ENCODE results near the gene SLC7A7.
"Not testable (repeated sequence)": the region's sequence is repeated elsewhere in the genome, so short reads cannot be mapped to it uniquely, and the experiment has no call there.

Gene SLC7A7

DNA sequence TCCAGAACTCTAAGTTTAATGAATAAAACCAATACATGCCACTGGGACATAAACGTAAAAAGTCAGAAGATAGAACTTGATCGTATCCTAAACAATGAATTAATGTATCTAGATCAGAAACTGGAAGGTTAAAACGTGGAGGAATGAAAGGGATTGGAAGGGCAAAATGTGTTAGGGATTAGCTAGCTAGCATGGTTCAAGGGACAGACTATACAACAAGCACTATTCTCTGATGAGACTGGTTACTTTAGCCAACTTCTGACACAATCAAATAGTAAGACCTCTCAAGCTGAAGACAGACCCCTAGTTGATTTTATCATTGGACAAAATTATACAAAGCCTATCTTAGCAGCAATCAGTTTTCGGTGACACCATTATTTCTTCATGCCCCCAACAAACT, 67.5 kb downstream of the SLC7A7 start:
- no peak for DNase-seq

DNA sequence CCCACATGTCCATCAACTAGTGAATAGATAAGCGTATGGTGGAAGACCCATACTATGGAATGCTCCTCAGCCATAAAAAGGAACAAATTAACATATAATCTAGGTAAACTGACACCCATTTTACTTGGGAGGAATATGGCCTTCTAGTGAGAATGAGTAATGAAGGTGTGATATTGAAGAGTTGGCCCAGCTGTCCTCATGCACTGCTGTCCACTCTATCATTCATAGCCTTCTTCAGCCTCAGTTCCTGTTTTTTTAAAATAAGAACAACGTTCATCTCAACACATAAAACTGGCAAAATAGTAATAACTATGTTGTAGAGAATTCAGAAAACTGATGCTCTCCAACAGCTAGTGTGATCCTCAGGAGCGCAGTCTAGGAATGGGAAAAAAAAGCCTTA, 75.2 kb downstream of the SLC7A7 start:
- DNase-seq = no peak

DNA sequence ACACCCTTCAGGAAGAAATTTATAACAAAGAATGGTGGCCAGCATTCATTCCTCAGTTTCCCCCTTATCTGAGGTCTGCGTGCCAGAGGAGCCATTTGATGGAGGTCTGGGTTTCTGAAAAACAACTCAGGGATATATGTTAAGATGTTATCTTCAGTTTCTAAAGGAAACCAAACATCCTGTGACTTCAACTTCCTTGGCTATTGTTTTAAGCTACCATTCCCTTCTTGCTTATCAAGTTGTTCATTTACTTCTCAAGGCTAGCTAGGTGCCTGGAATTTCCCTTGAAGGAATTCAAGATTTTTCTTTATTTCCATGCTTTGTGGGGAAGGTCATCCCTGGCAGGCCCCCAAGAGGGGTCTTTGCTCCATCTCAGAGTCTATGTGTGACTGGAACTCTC, 75.8 kb downstream of the SLC7A7 start:
- DNase-seq = no peak

DNA sequence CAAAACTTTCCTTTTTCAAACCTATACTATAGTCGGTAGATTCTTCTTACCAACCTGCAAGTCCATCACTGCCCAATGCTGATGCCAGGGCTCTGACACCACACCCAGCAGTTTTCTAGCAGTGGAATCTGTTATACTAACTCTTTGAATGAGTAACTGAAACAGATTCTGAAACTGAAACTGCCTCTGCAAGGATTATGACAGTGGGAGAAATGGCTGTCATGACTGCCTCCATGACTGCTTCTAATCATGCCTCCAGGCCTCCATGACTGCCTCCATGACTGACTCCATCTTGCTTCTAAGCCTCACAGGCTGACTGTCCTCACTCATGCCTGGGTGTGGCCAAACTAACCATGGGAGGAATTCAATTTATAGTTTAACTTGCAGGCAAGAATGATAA, 78.2 kb downstream of the SLC7A7 start:
- DNase-seq = no peak

DNA sequence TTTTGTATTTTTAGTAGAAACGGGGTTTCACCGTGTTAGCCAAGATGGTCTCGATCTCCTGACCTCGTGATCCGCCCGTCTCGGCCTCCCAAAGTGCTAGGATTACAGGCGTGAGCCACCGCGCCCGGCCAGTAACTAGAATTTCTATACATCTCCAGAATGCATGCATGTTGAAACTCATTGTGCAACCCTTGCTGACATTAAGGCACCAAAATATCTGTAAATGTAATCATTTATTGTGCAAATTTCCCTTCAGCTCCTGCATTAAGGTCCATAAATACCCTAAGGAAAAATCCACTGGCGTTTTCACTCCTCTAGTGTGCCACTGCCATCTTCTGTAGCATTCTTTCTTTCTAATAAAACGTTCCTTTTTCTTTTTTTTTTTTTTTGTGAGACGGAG, 78.9 kb downstream of the SLC7A7 start:
- DNase-seq = not testable (repeated sequence)

DNA sequence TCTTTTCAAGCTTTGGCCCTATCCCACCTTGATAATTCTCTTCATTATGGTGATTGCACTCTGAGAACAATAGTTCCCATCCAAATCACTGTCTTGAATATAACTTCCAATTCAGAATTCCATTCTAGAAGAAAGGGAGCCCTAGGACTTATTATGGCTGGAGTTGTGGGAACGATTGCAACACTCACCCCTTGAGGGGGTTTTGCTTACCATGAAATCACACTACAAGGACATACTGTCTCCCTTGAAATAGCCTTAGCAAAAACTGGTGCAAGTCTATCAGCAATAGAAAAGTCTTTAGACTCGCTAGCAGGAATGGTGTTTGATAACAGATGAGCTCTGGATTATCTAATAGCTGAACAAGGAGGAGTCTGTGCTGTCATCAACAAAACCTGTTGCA, 80.1 kb downstream of the SLC7A7 start:
- DNase-seq = no peak

DNA sequence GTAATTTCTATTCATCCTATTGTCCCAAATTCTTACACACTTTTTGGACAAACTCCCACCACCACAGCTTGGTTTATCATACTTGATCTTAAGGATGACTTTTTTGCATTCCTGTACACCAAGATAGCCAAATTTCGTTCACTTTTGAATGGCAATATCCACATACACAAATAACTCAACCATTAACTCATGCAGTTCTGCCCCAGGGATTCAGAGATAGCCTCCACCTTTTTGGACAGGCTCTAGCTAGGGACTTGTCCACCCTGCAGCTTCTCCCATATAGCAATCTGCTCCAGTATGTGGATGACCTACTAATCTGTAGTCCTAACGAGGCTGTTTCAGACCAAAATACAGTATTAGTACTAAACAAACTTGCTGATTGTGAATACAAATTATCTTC, 81.4 kb downstream of the SLC7A7 start:
- no peak for DNase-seq

DNA sequence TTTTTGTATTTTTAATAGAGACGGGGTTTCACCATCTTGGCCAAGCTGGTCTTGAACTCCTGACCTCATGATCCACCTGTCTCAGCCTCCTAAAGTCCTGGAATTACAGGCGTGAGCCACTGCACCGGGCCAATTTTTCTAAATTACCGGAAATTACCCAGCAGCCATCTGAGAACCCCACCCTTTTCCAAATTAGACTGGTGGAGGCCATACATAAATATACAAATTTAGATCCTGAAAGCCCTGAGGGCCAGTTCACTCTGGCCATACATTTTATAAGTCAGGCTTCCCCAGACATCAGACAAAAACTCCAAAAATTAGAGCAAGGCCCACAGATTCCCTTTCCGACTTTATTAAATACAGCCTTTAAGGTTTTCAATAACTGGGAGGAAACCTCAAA, 83.2 kb downstream of the SLC7A7 start:
- not testable (repeated sequence) for DNase-seq

DNA sequence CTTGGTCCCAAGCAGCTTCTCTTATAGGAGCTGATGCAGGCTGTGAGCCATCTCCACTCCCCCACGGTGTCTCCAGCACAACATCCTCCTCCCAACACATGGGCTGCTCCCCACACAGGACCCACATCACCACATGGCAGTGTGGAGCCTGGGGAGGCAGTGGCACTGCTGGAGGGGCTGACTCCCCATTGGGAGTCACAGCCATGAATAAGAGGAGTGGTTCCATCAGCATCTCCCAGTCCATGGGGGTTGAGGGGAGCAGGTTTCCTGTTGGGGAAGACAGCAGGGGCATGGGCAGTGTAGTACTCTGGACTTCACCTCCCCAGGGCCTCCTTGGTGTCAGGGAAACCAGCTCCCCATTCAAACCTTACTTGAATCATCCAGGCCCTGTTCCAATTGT, 89.2 kb downstream of the SLC7A7 start:
- DNase-seq = peak; percentile 34

DNA sequence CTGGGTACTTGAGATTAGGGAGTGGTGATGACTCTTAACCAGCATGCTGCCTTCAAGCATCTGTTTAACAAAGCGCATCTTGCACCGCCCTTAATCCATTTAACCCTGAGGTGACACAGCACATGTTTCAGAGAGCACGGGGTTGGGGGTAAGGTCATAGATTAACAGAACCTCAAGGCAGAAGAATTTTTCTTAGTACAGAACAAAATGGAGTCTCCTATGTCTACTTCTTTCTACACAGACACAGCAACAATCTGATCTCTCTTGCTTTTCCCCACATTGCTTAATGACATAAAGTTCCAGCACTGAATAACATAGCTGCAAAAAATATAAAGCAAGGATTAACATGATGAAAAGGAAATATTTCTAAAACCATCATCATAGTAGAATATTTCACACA, 89.9 kb downstream of the SLC7A7 start:
- DNase-seq = not testable (repeated sequence)

DNA sequence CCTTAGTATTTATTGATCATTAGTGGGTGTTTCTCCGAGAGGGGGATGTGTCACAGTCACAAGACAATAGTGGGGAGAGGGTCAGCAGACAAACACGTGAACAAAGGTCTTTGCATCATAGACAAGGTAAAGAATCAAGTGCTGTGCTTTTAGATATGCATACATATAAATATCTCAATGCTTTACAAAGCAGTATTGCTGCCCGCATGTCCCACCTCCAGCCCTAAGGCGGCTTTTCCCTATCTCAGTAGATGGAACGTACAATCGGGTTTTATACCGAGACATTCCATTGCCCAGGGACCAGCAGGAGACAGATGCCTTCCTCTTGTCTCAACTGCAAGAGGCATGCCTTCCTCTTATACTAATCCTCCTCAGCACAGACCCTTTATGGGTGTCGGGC, 90.4 kb downstream of the SLC7A7 start:
- not testable (repeated sequence) for DNase-seq

DNA sequence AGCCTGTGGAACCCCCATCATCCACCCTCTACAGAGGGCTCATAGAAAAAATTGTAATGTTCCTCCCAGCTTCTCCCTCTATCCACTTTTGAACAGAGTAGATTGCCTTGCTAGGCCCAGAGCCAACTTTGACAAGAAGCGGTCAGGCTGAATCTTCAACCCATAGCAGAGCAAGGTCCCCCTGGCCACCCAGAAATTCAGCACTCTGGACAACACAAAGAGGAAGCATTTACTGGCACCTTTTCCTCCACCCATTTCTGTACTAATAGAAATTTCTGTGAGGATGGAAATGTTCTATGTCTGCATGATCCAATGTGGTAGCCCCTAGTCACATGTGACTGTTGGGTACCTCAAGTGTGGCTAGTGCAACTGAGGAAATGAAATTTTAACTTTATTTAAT, 91.4 kb downstream of the SLC7A7 start:
- no peak for DNase-seq
